HG03064 (cell line): Measurements from ENCODE around the gene ZSWIM4.
A peak's percentile ranks its signal among the peaks of the same experiment; 100 is the strongest.

Source experiments
- ATAC-seq: cut with Tn5 transposase; IDR thresholded peaks from one replicate; pipeline ENCODE4 v1.9.1; 2021; ENCODE audit warnings: low read depth; ENCODE audit not compliant: unreplicated experiment

The ZSWIM4 gene

DNA sequence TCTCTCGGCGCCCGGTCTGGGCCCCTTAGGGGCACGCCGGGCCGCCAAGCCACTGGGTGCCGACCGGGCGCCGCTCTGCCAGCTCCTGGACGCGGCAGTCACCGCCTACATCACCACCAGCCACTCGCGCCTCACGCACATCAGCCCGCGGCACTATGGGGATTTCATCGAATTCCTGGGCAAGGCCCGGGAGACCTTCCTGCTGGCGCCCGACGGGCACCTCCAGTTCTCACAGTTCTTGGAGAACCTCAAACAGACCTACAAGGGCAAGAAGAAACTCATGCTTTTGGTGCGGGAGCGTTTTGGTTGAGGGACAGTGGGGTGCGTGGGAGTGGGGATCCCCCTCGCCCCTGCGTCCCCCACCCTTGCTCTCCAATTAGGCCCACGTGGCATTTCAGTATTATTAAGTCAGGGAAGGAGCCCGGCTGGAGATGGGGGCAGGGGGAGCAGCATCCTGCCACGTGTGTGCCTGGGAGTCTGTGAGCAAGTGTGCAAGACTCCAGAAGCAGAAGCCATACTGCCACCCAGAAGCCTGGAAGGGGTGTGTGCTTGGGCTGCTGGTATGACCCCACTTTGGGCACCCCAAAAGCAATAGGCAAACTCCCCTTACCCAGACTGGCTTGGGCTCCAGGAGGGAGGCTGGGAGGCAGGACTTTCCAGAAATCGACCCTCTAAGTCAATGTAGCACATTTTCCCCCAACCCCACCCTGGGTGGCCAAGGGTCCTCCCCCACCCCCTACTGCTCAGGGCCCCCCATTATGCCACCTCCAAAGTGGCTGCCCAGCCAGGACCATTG is 35.7 kb downstream of the ZSWIM4 start:
- no peak for ATAC-seq

DNA sequence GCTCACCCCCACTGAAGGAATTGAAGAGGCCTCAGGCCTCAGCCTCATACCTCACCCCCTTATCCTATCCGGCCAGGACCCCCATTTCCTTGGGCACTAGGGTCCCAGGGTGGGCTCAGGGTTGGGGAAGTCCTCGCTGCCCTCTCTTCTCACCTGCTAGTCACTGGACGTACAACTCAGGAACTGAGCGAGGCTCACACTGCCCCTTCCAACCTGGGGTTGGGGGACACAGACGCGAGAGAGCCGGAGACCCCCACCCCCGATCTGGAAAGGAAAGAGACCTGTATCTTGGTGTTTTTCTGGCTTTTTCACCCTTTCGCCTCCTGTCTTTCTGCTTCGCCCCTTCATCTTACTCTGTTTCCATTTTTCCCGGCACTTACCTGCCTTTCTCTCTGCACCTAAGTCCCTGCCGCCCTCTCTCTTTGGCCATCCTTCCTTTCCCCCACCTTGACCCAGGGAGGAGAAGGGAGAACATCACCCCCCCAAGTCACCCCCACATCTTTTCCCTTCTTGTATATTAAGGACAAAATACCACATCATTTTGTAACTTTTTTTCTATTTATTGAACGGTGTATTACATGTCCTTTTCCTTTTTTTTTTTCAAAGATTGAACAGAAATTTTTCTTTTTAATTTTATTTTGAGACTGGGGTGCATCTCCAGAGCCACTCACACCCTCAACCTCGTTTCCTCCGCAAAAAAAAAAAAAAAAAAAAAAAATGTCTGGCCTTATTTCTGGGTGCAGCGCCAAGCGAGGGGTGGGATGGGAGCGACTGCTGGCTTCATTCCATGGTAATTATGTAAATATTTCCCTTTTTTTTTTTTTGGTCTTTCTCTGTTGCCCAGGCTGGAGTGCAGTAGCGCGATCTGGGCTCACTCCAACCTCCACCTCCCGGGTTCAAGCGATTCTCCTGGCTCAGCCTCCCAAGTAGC is 36.6 kb downstream of the ZSWIM4 start:
- ATAC-seq = no peak

DNA sequence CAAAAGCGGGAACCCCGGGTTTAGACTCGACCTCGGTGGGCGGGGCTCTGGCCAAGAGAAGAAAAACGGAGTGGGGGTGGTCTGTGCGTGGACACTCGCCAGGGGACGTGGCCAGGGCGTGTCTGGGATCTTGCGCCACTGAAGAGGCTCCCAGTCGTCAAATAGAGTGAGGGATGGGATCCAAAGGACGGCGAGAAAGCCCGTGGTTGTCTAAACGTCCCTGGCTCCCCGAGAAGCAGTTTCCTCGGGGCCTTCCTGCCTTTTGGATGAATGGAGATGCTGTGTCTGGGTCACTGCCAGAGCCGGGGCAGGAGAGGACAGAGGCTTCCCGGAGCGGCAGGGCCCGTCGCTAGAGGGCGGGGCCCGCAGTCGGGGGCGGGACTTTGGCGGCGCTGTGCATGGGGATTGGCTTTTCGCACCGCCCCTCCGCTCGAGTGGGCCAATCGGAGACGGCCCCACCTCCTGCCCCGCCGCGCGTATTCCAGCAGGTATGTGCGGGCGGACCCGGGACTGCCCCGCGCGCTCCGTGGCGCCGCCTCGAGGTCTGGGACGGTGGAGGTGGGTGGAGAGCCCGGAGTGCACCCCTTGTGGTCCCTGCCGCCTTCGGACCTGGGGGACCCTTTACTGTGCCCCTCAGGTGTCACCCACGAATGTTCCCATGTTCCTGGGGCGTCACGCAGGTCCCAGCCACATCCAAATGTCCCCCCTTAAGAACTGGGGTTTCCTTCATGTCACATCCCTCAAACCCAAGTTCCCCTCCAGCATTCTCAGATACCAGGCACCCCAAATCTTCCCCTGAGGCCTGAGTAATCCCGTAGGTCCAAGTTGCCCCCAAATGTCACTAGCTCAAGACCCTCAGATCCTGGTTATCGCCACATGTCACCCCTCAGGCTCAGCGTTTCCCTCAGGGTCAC is 38.3 kb downstream of the ZSWIM4 start:
- ATAC-seq = peak; percentile 62

DNA sequence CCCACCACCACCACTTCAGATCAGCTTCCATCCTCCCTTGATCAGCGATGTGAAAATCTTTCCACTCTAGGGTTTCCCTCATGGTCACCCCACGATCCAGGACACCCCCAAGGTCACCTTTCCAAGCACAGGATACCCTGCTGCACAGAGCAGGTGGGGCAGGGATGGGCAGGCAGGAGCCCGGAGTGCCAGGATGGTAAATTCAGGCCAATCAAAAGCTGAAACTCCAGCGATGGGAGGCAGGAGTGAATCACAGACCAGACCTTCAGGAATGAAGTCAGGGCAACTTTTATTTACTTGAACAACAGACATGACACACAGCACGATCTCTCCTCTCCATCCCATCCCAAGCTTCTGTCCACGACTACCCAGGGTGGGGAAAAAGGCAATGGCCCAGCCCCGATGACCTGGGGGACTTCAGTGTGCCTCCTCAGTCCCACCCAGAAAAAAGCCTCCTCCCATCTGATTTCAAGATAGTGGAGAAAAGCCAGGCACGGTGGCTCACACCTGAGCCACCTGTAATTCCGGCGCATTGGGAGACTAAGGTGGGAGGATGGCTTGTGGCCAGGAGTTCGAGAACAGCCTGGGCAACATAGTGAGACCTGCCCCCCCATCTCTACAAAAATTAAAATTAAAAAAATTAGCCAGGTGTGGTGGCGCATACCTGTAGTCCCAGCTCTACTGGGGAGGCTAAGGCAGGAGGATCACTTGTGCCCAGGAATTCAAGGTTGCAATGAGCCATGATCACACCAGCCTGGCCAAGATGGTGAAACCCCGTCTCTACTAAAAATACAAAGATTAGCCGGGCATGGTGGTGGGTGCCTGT is 39.2 kb downstream of the ZSWIM4 start:
- ATAC-seq = no peak

DNA sequence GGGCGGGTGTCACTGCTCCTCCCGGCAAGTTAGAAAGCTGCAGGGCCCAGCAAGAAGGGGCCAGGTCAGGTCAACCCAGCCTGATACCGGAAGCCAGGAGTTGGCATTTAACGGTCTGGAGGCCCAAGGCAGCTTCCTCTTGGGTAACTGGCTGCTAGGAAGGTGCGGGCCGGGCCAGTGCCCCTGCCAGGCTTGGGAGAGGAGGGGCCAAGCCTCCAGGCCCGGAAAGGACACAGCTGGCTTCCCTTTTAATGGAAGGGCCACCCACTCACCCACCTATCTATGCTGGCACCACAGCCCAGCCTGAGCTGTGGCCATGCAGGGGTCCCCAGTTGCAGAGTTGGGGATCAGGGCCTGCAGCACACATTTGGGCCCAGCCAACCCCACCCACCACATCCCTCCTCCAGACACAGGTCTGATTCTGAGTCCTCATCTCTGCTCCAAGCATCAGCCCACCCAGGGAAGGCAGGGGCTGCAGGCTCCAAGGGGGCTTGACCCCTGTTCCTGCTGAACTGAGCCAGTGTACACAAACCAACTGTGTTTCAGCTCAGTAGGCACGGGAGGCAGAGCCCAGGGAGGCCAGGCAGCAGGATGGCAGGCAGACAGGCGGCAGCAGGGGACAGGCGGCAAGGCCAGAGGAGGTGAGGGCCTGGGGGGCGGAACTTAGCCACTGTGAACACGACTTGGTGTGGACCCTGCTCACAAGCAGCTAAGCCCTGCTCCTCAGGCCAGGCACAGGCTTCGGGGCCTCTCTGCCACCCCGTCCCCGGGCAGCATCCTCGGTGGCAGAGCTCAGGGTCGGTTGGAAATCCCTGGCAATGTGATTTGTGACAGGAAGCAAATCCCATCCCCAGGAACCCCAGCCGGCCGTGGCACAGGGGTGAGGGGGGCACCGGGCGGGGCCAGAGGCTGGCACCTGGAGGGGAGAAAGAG is 40.8 kb downstream of the ZSWIM4 start:
- ATAC-seq = no peak

DNA sequence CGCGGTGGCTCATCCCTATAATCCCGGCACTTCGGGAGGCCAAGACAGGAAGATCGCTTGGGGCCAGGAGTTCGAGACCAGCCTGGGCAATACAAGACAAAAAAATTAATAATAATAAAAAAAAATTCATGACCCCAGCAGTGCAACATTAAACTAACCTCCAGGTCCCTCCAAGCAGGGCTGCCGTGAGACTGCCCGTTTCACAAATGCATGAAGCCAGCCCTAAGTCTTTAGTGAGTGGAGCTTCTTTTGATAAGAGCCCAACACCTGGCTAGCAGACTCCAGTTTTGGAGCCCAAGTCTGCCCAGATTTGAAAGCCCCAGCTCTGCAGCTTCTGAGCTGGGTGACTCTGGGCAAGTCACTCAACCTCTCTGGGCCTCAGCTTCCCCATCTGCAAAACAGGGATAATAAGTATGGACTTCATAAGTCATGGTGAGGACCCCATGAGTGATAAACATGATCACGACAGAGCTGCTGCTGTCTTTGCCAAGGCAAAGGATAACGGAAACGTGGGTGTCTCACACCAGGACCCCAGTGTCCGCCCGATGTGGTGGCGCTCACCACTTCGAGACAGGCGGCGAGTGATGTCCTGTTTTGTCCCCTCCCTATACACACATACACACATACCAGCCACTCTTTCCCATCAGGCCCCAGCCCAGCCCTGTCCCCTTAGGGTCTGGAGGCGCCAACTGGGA is 43.3 kb downstream of the ZSWIM4 start:
- ATAC-seq = no peak

DNA sequence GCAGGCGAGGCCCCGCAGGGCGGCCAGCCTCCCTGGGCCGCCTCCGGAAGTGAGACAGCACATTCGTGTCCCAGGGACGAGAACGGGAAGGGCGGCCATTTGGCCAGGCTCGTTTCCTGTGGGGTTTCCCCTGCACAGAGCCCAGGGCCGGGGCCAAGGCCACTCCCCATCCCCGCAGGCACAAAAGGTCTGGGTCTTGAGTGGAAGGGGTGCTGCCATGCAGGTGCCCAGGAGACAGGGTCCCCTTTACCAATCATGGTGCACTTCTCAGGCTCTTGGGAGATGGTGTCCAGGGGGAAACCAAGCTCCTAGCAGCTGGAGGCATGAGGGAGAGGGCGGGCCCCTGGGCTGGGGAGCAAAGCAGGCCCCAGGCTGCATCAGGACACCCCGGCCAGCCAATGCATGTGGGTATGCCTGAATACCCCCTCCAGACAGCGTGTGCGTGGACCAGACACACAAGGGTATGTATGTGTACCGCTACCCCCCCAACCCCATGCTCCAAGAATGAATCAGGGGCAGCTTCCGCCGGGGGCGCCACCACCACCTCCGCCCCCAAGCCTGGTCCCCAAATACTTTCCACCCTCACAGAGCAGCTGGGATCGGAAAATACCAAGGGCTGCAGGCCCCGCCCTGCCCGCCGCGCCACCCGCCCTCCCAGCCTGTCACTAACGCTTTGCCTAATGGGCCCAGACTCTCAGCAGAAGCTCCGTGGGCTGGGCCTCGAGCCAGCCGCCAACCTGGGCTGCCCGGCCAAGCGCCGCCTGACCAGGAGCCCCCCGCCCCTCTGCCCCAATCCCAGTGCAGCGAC is 44.1 kb downstream of the ZSWIM4 start:
- no peak for ATAC-seq

DNA sequence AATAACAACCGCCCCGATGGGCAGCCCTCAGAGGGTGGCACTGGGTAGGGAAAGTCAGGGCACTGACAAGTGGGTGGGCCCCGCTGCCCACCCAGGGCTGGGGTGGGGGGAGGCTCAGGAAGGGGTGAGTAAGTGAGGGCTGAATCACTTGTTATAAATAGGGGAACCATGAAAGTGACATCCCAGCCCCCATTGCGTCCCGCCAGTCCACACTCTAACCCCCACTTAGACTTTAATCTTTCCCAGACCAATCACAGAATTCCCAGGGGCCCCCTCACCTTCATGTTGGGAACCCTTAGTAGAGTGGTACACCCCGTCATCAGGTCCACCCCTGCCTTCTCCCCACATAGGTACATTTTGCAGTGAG is 44.7 kb downstream of the ZSWIM4 start:
- no peak for ATAC-seq

DNA sequence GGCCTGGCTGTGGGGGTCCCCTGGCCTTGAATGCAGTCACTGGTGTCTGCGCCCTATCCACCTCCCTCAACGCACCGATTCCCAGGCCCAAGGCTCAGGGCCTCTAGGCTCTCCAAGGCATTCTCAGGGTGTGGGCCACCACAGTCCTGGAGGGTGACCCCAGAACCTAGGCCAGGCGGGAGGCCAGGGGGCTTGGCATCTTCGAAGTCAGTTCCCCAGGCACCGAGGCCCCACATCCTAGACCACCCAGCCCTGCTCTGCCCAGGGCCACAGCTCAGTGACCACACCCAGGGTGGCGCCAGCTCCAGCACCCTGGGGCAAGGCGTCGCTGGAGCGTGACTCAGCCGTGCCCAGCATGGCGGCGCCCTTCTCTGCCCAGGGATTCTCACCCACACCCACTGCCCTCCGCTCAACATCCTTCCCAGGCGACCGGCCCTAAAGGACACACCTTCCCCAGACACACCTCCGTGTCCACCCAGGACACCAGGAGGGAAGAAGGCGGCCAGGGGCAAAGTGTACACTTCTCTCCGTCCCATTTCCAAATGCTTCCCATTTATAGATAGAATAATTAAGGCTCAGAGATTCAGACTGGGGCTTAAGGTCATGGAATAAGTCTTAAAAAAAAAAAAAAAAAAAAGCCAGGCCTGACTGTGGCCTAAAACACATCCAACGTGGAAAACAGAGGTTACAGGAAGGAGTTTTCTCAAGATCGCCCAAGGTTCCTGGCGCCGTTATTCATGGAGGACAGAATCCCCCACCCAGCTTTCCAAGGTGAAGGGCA is 45.3 kb downstream of the ZSWIM4 start:
- ATAC-seq = no peak

DNA sequence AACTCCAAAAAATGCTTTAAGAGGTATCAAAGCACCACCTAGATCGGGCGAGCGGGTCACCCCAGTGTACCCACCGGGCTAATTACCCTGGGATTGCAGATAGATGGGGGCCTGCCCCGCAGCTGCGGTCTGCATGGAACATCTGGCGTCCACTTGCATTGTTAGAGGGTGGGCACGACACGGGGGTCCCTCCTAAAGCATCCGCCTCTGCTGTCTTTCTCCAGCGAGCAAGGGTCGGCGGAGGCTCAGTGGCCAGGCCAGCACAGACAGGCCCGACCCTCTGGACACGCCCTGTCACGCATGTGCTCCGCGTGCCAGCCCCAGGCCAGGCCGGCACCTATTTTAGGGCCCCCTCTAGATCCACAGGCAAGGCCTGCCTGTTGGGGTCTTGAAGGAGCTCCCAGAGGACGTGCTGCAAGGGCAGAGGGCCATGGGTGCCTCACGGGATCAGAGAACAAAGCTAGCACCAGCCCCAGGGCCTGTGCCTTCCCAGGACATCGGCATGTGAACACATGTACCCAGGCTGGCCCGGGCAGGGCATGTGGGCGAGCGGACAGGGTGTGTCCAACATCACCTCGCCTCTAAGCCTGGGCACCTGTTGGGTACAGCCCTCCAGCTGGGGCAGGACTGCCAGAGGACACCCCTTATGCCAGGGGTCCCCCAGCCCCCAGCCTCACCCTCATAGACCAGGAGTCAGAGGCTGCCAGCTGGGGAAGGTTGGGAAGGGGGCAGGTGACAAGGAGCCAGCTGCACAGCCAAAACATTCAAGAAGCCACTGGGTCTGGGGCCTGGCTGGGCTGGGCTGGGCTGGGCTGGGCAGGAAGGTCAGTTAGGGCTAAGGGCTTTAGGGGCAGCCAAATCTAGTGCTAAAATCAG is 46.1 kb downstream of the ZSWIM4 start:
- ATAC-seq = no peak

DNA sequence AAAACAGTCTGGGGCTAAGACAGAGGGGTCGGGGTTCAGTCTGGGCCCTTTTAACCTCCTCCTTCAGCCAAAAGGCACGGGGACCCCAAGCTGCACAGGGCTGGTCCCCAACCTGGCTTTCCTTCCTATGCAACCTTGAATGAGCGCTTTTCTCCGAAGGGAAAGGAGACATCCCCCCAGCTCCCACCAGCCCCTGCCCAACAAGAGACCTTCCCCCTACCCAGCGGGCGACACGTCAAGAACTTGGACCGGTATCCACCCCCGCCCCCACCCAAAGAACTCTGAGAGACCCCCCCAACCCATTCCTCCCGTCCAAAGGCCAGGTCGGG is 46.7 kb downstream of the ZSWIM4 start:
- ATAC-seq = no peak

DNA sequence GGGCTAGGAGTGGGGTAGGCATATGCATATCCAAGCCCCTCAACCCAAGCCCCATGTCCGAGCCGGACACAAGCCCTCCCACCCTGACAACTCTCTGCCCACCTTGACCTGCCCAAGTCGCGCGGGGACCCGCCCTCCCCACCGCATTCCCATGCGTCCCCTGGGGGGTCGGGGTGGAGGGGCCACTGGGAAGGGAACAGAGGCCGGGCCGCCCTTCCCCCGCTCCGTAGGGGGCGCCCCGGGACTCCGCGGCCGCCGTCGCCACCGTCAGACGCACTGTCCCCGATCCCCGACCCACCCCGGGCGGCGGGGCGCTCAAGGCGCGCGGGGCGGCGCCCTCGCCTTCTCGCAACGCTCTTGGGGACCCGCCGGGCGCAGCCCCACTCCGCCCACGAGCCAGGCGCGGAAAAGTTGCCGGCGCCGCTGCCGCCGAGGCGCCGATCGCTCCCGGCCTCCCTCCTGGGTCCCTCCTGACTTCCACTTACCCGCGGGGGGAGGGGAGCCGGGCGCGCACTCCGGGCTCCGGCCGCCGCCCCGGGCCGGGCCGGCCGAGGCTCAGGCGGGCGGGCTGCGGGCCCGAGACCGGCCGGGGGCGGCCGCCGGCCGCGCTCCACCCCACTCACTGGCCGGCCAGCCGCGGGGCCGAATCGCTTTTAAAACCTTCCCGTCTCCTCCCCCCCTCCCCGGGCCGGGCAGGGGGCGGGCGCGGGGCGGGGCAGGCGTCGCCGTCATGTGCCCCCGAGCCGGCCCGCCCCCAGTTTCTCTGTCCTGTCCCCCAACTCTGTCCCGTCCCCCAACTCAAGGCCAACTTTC is 47.3 kb downstream of the ZSWIM4 start:
- no peak for ATAC-seq

DNA sequence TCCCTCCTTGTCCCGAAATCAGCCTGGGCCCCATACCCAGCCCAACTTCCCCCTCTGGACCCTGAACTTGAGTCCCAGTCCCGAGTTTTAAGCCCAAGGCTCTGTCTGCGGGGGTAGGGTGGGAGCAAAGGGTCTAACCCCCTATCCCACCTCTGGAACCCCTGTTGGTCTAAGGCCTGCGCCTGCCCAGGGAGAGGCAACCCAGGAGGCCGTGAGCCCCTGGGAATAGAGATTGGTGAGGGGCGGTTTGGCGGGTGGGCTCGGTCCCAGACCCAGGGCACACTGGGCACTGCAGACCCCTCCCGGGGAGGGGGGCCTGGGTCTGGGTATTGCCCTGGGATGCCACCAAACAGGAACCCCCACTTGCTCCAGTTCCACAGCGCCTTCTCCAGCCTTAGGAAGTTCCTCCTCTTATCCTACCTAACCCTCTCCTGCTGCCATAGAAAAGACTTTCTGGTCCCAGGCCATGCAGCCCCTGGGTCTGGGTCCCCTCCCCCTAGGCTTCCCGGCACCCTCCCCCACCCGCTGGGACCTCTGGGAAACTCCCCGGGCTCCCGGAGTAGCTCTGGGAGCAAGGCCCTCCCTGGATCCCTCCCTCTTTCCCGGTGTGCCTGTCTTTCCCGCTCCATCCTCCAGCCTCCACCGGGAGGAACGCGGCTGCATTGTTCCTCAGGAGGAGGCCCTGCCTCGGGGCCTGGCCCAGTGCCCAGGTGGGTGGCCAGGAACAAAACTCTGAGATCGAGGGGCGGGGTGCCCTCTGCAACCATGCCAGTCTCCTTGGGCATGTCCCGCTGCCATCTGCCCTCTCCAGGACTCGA is 48.1 kb downstream of the ZSWIM4 start:
- no peak for ATAC-seq

DNA sequence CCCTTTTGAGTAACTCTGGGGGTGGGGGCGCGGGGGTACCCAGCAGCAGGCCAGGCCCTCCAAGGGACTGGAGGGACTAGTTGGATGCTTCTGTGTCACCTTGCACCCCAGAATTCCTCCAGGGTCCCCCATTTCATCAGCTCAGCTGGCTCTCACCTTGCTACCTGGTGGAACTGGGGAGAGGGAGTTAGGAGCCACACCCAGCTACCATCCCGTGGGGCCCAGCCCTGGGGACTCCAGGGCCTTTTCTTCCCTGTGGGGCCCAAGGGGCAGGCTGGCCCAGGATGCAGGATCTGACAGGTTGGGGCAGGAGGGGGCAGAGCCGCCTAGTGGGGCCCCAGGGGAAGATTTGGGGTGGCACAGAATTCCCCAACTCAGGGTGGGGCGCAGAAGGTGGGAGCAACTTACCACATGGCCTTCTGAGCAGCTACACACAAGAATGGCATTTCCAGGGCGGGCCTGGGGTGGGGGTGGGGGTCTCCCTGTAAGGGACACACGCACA is 48.9 kb downstream of the ZSWIM4 start:
- no peak for ATAC-seq
